ENCODE data around the gene GTF2H1.

The GTF2H1 gene

GRCh38 chr11:18361154-18361553, 38.8 kb downstream of the GTF2H1 start:
- no peaks in the 10 kb centered on the region for H3K27me3 ChIP-seq (ENCODE audit: insufficient read depth, poor library complexity, severe bottlenecking)
- H3K4me1 ChIP-seq (ENCODE audit: insufficient read depth, poor library complexity, severe bottlenecking): no peaks in the 10 kb centered on the region
- DNase-seq (ENCODE audit: low spot score) (no peak), ATAC-seq (ENCODE audit: low read depth) (no peak)
- no peak for TF ChIP-seq CTCF (IDR thresholded peaks at IDR 0.05; ENCODE audit: poor library complexity, severe bottlenecking)
- no peaks in the 10 kb centered on the region for H3K9me3 ChIP-seq (ENCODE audit: severe bottlenecking)
- peaks cover 84% of the 10 kb centered on the region for H3K36me3 ChIP-seq (ENCODE audit: low read depth)
- no peak overlapping the region for H3K4me3 ChIP-seq (ENCODE audit: severe bottlenecking)
- H3K27ac ChIP-seq (ENCODE audit: poor library complexity, severe bottlenecking): no peak overlapping the region

- Histone ChIP-seq H3K4me1 (ENCODE audit: insufficient read depth, poor library complexity, severe bottlenecking) (no peaks in the 10 kb centered on the region), H3K27me3 (ENCODE audit: insufficient read depth, poor library complexity, severe bottlenecking) (no peaks in the 10 kb centered on the region), H3K4me3 (ENCODE audit: severe bottlenecking) (no peak overlapping the region), H3K27ac (ENCODE audit: poor library complexity, severe bottlenecking) (no peak overlapping the region), H3K36me3 (ENCODE audit: low read depth) (peaks cover 68% of the 10 kb centered on the region), H3K9me3 (ENCODE audit: severe bottlenecking) (no peaks in the 10 kb centered on the region)
- no peak for ATAC-seq (ENCODE audit: low read depth)
- DNase-seq (ENCODE audit: low spot score): no peak
- no peak for TF ChIP-seq CTCF (IDR thresholded peaks at IDR 0.05; ENCODE audit: poor library complexity, severe bottlenecking)
Observed at GRCh38 chr11:18364495-18365073, 42.2 kb downstream of the GTF2H1 start.

- ATAC-seq (ENCODE audit: low read depth) (no peak), DNase-seq (ENCODE audit: low spot score) (no peak)
- Histone ChIP-seq H3K4me1 (ENCODE audit: insufficient read depth, poor library complexity, severe bottlenecking) (no peaks in the 10 kb centered on the region), H3K36me3 (ENCODE audit: low read depth) (peaks cover 58% of the 10 kb centered on the region), H3K27ac (ENCODE audit: poor library complexity, severe bottlenecking) (no peak overlapping the region), H3K4me3 (ENCODE audit: severe bottlenecking) (no peak overlapping the region), H3K27me3 (ENCODE audit: insufficient read depth, poor library complexity, severe bottlenecking) (no peaks in the 10 kb centered on the region), H3K9me3 (ENCODE audit: severe bottlenecking) (no peaks in the 10 kb centered on the region)
- TF ChIP-seq CTCF (IDR thresholded peaks at IDR 0.05; ENCODE audit: poor library complexity, severe bottlenecking): no peak
Observed at GRCh38 chr11:18365741-18366140, 43.4 kb downstream of the GTF2H1 start.

GRCh38 chr11:18366286-18366685, 43.9 kb downstream of the GTF2H1 start:
- no peak overlapping the region for H3K27ac ChIP-seq (ENCODE audit: poor library complexity, severe bottlenecking)
- DNase-seq (ENCODE audit: low spot score): no peak
- peaks cover 52% of the 10 kb centered on the region for H3K36me3 ChIP-seq (ENCODE audit: low read depth)

More at GRCh38 chr11:18366286-18366685, 43.9 kb downstream of the GTF2H1 start:
- H3K27me3 ChIP-seq (ENCODE audit: insufficient read depth, poor library complexity, severe bottlenecking): no peaks in the 10 kb centered on the region
- ATAC-seq (ENCODE audit: low read depth): no peak
- TF ChIP-seq CTCF (IDR thresholded peaks at IDR 0.05; ENCODE audit: poor library complexity, severe bottlenecking): no peak
- no peaks in the 10 kb centered on the region for H3K9me3 ChIP-seq (ENCODE audit: severe bottlenecking)
- no peak overlapping the region for H3K4me3 ChIP-seq (ENCODE audit: severe bottlenecking)
- no peaks in the 10 kb centered on the region for H3K4me1 ChIP-seq (ENCODE audit: insufficient read depth, poor library complexity, severe bottlenecking)

All from RWPE2 (cell line).